HEK293 (cell line): Measurements from ENCODE around the gene ARHGAP28.
A peak's percentile ranks its signal among the peaks of the same experiment; 100 is the strongest.

ENCODE experiments used
- GLI2 ChIP-seq: fragments of 450-650 bp; formaldehyde crosslinking; IDR thresholded peaks from 2 replicates; pipeline ENCODE4; 2017; ENCODE audit warnings: missing biosample characterization, missing genetic modification characterization, low read depth, borderline replicate concordance
- GLIS1 ChIP-seq: fragments of 450-650 bp; formaldehyde crosslinking; IDR thresholded peaks from 2 replicates; pipeline ENCODE4 v1.5.1; 2016; ENCODE audit warnings: missing biosample characterization, missing genetic modification characterization
- HOXD13 ChIP-seq: sonication (generic); formaldehyde crosslinking; IDR thresholded peaks from 2 replicates; pipeline ENCODE4 v1.8.0; 2022; ENCODE audit warnings: missing genetic modification reagents, borderline replicate concordance
- PRDM1 ChIP-seq: fragments of 450-650 bp; formaldehyde crosslinking; IDR thresholded peaks from 2 replicates; pipeline ENCODE4; 2016; ENCODE audit warnings: missing biosample characterization, missing genetic modification characterization
- SCRT1 ChIP-seq: fragments of 450-650 bp; formaldehyde crosslinking; IDR thresholded peaks from 2 replicates; pipeline ENCODE4 v1.5.1; 2016; ENCODE audit warnings: missing biosample characterization, missing genetic modification characterization, borderline replicate concordance
- SP3 ChIP-seq: fragments of 450-650 bp; formaldehyde crosslinking; IDR thresholded peaks from 2 replicates; pipeline ENCODE4 v1.5.1; 2016; ENCODE audit warnings: missing biosample characterization, missing genetic modification characterization
- ZEB2 ChIP-seq: fragments of 450-650 bp; formaldehyde crosslinking; IDR thresholded peaks from 2 replicates; pipeline ENCODE4 v1.5.1; 2016; ENCODE audit warnings: missing biosample characterization, missing genetic modification characterization
- ZFP3 ChIP-seq: fragments of 450-650 bp; formaldehyde crosslinking; IDR thresholded peaks from 2 replicates; pipeline ENCODE4 v1.5.1; 2016; ENCODE audit warnings: low read depth, missing biosample characterization, missing genetic modification characterization
- ZNF10 ChIP-seq: fragments of 450-650 bp; formaldehyde crosslinking; IDR thresholded peaks from 2 replicates; pipeline ENCODE4 v1.5.1; 2017; ENCODE audit warnings: missing biosample characterization, missing genetic modification characterization
- ZNF239 ChIP-seq: fragments of 450-650 bp; formaldehyde crosslinking; IDR thresholded peaks from 2 replicates; pipeline ENCODE4 v1.5.1; 2016; ENCODE audit warnings: missing biosample characterization, missing genetic modification characterization
- ZNF302 ChIP-seq: fragments of 450-650 bp; formaldehyde crosslinking; IDR thresholded peaks from 2 replicates; pipeline ENCODE4 v1.5.1; 2016; ENCODE audit warnings: missing biosample characterization, missing genetic modification characterization, low read depth
- ZNF324 ChIP-seq: fragments of 450-650 bp; formaldehyde crosslinking; IDR thresholded peaks from 2 replicates; pipeline ENCODE4 v1.5.1; 2016; ENCODE audit warnings: missing biosample characterization, missing genetic modification characterization
- ZNF521 ChIP-seq: fragments of 450-650 bp; formaldehyde crosslinking; IDR thresholded peaks from 2 replicates; pipeline ENCODE4 v1.5.1; 2017; ENCODE audit warnings: missing biosample characterization, mild to moderate bottlenecking, missing genetic modification characterization
- ZNF530 ChIP-seq: fragments of 450-650 bp; formaldehyde crosslinking; IDR thresholded peaks from 2 replicates; pipeline ENCODE4 v1.5.1; 2016; ENCODE audit warnings: low read depth, missing biosample characterization, missing genetic modification characterization
- ZNF558 ChIP-seq: fragments of 450-650 bp; formaldehyde crosslinking; IDR thresholded peaks from 2 replicates; pipeline ENCODE4 v1.5.1; 2016; ENCODE audit warnings: missing biosample characterization, missing genetic modification characterization
- ZNF610 ChIP-seq: fragments of 450-650 bp; formaldehyde crosslinking; IDR thresholded peaks from 2 replicates; pipeline ENCODE4 v1.5.1; 2016; ENCODE audit warnings: missing biosample characterization, missing genetic modification characterization, borderline replicate concordance
- ZNF621 ChIP-seq: fragments of 450-650 bp; formaldehyde crosslinking; IDR thresholded peaks from 2 replicates; pipeline ENCODE4 v1.5.1; 2017; ENCODE audit warnings: missing biosample characterization, missing genetic modification characterization
- ZNF629 ChIP-seq: fragments of 450-650 bp; formaldehyde crosslinking; IDR thresholded peaks from 2 replicates; pipeline ENCODE4 v1.5.1; 2017; ENCODE audit warnings: missing biosample characterization, missing genetic modification characterization
- ZNF664 ChIP-seq: fragments of 450-650 bp; formaldehyde crosslinking; IDR thresholded peaks from 2 replicates; pipeline ENCODE4 v1.5.1; 2016; ENCODE audit warnings: missing biosample characterization, missing genetic modification characterization
- ZNF776 ChIP-seq: fragments of 450-650 bp; formaldehyde crosslinking; IDR thresholded peaks from 2 replicates; pipeline ENCODE4 v1.5.0; 2017; ENCODE audit warnings: missing biosample characterization, missing genetic modification characterization, borderline replicate concordance
- ZSCAN23 ChIP-seq: fragments of 450-650 bp; formaldehyde crosslinking; IDR thresholded peaks from 2 replicates; pipeline ENCODE4 v1.5.1; 2016; ENCODE audit warnings: missing biosample characterization, missing genetic modification characterization
- ZSCAN30 ChIP-seq: fragments of 450-650 bp; IDR thresholded peaks from 2 replicates; pipeline ENCODE4 v1.5.1; 2018; ENCODE audit warnings: missing biosample characterization, mild to moderate bottlenecking, missing genetic modification characterization, moderate library complexity
- TF ChIP-seq, protein P1 (sequence below): fragments of 450-650 bp; formaldehyde crosslinking; IDR thresholded peaks from 2 replicates; pipeline ENCODE4 v1.5.1; 2016; ENCODE audit warnings: missing biosample characterization, missing genetic modification characterization
- TF ChIP-seq, protein P2 (sequence below): fragments of 450-650 bp; IDR thresholded peaks from 2 replicates; pipeline ENCODE4 v1.5.1; 2018; ENCODE audit warnings: missing biosample characterization, missing genetic modification characterization
- TF ChIP-seq, protein P3 (sequence below): fragments of 450-650 bp; formaldehyde crosslinking; IDR thresholded peaks from 2 replicates; pipeline ENCODE4 v1.5.1; 2016; ENCODE audit warnings: missing biosample characterization, missing genetic modification characterization
- TF ChIP-seq, protein P4 (sequence below): fragments of 450-650 bp; formaldehyde crosslinking; IDR thresholded peaks from 2 replicates; pipeline ENCODE4 v1.5.1; 2016; ENCODE audit warnings: missing biosample characterization, missing genetic modification characterization, borderline replicate concordance

The ARHGAP28 gene

DNA sequence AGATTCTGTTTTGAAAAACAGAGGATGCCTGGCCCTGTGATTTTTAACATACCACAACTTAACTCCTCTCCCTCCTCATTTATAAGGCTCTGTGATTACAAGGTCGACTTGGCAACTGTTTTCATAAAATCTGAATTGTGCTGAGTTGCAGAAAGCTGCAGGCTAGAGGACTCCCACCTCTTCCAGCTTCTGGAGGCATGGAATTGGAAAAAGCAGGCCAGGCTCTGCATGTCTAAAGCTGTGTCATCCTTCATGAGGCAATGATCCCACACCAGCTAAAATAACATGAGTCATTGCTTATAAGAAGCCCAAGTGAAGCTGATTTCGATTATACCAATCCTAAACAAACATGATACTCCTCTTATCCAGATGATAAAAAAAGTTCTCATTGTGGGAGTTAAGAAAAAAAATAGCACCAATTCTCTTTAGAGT, 11.7 kb downstream of the ARHGAP28 start (continued):
- no peak for TF ChIP-seq ZNF521
- no peak for TF ChIP-seq ZNF239 (tag by site-specific recombination)
- TF ChIP-seq ZNF621 (tag by site-specific recombination) = no peak
- TF ChIP-seq ZNF10 (tag by site-specific recombination) = no peak
- TF ChIP-seq ZNF558 (tag by site-specific recombination) = peak; percentile 52; the same call in 1 of the 2 replicates
- peak; percentile 84 for TF ChIP-seq ZNF629 (tag by site-specific recombination)
- no peak for TF ChIP-seq GLI2 (tag by site-specific recombination)
- no peak for TF ChIP-seq ZNF610 (tag by site-specific recombination)
- no peak for TF ChIP-seq ZNF664
- TF ChIP-seq ZNF776 (tag by site-specific recombination) = no peak
- TF ChIP-seq GLIS1 (tag by site-specific recombination) = no peak
- no peak for TF ChIP-seq SCRT1 (tag by site-specific recombination)
- no peak for TF ChIP-seq ZNF530
- no peak for TF ChIP-seq ZSCAN23 (tag by site-specific recombination)
- peak; percentile 64 for TF ChIP-seq PRDM1 (tag by site-specific recombination)
- TF ChIP-seq, protein P1, sequence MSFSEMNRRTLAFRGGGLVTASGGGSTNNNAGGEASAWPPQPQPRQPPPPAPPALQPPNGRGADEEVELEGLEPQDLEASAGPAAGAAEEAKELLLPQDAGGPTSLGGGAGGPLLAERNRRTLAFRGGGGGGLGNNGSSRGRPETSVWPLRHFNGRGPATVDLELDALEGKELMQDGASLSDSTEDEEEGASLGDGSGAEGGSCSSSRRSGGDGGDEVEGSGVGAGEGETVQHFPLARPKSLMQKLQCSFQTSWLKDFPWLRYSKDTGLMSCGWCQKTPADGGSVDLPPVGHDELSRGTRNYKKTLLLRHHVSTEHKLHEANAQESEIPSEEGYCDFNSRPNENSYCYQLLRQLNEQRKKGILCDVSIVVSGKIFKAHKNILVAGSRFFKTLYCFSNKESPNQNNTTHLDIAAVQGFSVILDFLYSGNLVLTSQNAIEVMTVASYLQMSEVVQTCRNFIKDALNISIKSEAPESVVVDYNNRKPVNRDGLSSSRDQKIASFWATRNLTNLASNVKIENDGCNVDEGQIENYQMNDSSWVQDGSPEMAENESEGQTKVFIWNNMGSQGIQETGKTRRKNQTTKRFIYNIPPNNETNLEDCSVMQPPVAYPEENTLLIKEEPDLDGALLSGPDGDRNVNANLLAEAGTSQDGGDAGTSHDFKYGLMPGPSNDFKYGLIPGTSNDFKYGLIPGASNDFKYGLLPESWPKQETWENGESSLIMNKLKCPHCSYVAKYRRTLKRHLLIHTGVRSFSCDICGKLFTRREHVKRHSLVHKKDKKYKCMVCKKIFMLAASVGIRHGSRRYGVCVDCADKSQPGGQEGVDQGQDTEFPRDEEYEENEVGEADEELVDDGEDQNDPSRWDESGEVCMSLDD (tag by site-specific recombination) = no peak
- peak; percentile 16; the same call in 1 of the 2 replicates for TF ChIP-seq SP3 (tag by site-specific recombination)
- no peak for TF ChIP-seq ZNF324
- TF ChIP-seq, protein P2, sequence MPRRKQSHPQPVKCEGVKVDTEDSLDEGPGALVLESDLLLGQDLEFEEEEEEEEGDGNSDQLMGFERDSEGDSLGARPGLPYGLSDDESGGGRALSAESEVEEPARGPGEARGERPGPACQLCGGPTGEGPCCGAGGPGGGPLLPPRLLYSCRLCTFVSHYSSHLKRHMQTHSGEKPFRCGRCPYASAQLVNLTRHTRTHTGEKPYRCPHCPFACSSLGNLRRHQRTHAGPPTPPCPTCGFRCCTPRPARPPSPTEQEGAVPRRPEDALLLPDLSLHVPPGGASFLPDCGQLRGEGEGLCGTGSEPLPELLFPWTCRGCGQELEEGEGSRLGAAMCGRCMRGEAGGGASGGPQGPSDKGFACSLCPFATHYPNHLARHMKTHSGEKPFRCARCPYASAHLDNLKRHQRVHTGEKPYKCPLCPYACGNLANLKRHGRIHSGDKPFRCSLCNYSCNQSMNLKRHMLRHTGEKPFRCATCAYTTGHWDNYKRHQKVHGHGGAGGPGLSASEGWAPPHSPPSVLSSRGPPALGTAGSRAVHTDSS = peak; percentile 20; the same call in 1 of the 2 replicates
- TF ChIP-seq, protein P3, sequence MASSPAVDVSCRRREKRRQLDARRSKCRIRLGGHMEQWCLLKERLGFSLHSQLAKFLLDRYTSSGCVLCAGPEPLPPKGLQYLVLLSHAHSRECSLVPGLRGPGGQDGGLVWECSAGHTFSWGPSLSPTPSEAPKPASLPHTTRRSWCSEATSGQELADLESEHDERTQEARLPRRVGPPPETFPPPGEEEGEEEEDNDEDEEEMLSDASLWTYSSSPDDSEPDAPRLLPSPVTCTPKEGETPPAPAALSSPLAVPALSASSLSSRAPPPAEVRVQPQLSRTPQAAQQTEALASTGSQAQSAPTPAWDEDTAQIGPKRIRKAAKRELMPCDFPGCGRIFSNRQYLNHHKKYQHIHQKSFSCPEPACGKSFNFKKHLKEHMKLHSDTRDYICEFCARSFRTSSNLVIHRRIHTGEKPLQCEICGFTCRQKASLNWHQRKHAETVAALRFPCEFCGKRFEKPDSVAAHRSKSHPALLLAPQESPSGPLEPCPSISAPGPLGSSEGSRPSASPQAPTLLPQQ (tag by site-specific recombination) = peak; percentile 62; the same call in 1 of the 2 replicates
- no peak for TF ChIP-seq ZSCAN30 (tag by site-specific recombination)
- peak; percentile 82 for TF ChIP-seq ZEB2
- TF ChIP-seq HOXD13 = no peak
- TF ChIP-seq ZNF302 = no peak
- TF ChIP-seq ZFP3 (tag by site-specific recombination) = no peak
- TF ChIP-seq, protein P4, sequence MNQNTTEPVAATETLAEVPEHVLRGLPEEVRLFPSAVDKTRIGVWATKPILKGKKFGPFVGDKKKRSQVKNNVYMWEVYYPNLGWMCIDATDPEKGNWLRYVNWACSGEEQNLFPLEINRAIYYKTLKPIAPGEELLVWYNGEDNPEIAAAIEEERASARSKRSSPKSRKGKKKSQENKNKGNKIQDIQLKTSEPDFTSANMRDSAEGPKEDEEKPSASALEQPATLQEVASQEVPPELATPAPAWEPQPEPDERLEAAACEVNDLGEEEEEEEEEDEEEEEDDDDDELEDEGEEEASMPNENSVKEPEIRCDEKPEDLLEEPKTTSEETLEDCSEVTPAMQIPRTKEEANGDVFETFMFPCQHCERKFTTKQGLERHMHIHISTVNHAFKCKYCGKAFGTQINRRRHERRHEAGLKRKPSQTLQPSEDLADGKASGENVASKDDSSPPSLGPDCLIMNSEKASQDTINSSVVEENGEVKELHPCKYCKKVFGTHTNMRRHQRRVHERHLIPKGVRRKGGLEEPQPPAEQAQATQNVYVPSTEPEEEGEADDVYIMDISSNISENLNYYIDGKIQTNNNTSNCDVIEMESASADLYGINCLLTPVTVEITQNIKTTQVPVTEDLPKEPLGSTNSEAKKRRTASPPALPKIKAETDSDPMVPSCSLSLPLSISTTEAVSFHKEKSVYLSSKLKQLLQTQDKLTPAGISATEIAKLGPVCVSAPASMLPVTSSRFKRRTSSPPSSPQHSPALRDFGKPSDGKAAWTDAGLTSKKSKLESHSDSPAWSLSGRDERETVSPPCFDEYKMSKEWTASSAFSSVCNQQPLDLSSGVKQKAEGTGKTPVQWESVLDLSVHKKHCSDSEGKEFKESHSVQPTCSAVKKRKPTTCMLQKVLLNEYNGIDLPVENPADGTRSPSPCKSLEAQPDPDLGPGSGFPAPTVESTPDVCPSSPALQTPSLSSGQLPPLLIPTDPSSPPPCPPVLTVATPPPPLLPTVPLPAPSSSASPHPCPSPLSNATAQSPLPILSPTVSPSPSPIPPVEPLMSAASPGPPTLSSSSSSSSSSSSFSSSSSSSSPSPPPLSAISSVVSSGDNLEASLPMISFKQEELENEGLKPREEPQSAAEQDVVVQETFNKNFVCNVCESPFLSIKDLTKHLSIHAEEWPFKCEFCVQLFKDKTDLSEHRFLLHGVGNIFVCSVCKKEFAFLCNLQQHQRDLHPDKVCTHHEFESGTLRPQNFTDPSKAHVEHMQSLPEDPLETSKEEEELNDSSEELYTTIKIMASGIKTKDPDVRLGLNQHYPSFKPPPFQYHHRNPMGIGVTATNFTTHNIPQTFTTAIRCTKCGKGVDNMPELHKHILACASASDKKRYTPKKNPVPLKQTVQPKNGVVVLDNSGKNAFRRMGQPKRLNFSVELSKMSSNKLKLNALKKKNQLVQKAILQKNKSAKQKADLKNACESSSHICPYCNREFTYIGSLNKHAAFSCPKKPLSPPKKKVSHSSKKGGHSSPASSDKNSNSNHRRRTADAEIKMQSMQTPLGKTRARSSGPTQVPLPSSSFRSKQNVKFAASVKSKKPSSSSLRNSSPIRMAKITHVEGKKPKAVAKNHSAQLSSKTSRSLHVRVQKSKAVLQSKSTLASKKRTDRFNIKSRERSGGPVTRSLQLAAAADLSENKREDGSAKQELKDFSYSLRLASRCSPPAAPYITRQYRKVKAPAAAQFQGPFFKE = no peak
- TF ChIP-seq, all 188 proteins: peak for 34
